Psoas muscle (tissue), 8 donors: Measurements from ENCODE around the gene CFAP65. TPM values are rescaled to one million over a fixed set of nuclear protein-coding genes. Genes with fewer than 3 reads are reported as not detected.

Experiments
- ATAC-seq, 4 donors: fragments of 200-7000 bp; cut with Tn5 transposase; one replicate each; pipeline ENCODE4 v1.9.1; 2020; ENCODE audit warnings: moderate library complexity in 3 of 4, mild to moderate bottlenecking in 2 of 4
- DNase-seq, 2 donors: peaks; one replicate each; pipeline ENCODE4 v3.0.0-alpha.2; 2020
- H3K27ac ChIP-seq: fragments of 200-600 bp; one replicate; pipeline ENCODE4 v1.8.0; 2022
- H3K27me3 ChIP-seq, 3 donors: fragments of 200-600 bp in 1 of 3; one replicate each; pipeline versions ENCODE4 v1.6.1 to v1.8.0; 2013 to 2022; ENCODE audit warnings: low read length in 2 of 3, mild to moderate bottlenecking in 2 of 3, moderate library complexity in 1 of 3; ENCODE audit not compliant: insufficient read depth in 3 of 3
- H3K36me3 ChIP-seq, 2 donors: fragments of 200-600 bp in 1 of 2; one replicate each; pipeline versions ENCODE4 v1.6.1 to v1.8.0; 2013 to 2022; ENCODE audit warnings: low read depth in 1 of 2, mild to moderate bottlenecking in 1 of 2, moderate library complexity in 1 of 2; ENCODE audit not compliant: insufficient read depth in 1 of 2
- H3K4me1 ChIP-seq: fragments of 200-600 bp; one replicate; pipeline ENCODE4 v1.8.0; 2022
- H3K4me3 ChIP-seq: fragments of 200-600 bp; one replicate; pipeline ENCODE4 v1.8.0; 2022; ENCODE audit warnings: mild to moderate bottlenecking
- H3K9me3 ChIP-seq: fragments of 200-600 bp; one replicate; pipeline ENCODE4 v1.8.0; 2022
- CTCF ChIP-seq: fragments of 200-600 bp; IDR thresholded peaks from one replicate; pipeline ENCODE4 v1.8.0; 2022; ENCODE audit warnings: antibody characterized with exemption
- WGBS, 3 donors: extraction: QIAGEN DNeasy Blood & Tissue Kit; methylation state at CpG; one replicate each; pipeline versions ENCODE4 v1.1.6 to v1.1.7; 2013; 5-methylcytosine and 5-hydroxymethylcytosine counted together
- intact Hi-C, 2 donors: fragments of 100-400 bp; cut with DNase I; formaldehyde crosslinking; loops; one replicate each; pipeline versions ENCODE4 v1.11.0 to v1.14.2; 2022
- polyA plus RNA-seq, 3 donors: library from polyadenylated mRNA; stranded (reverse); fragments of 200-250 nt; gene quantifications; one replicate each; pipeline ENCODE4 v1.2.3, GENCODE V29; 2013
- total RNA-seq, 4 donors: library from RNA; stranded (reverse); fragmentation: NEBNext Ultra II Directional in 2 of 4; extraction: Animal tissue kit (Norgen Biotek cat#: 25700) in 2 of 4; gene quantifications; one replicate each; pipeline versions ENCODE4 v1.2.1 to v1.2.4, GENCODE V29; 2021 to 2023
- donor health status: healthy with polysubstance abuse.
- donor health status: DM: no; HTN: no; CAD: no; lungs with moderate emphysema.
- donor health status: Bipolar disorder and iron deficiency.
- donor health status: healthy.
- donor health status: DM: yes; HTN: yes; CAD: no.
- donor health status: DM: no; HTN: no; CAD: no.
- donor health status: DM: no; HTN: no; CAD: no.
- donor health status: DM: yes; HTN: yes; CAD: no.

CFAP65 gene
- total and polyA plus RNA-seq, 7 donors = not detected

GRCh38 chr2:219062081-219062480 is 20.8 kb upstream of the CFAP65 start:
- peaks cover 28% of the 10 kb centered on the region for H3K4me1 ChIP-seq
- intact Hi-C loops = no loop called here
- H3K27ac ChIP-seq = no peak overlapping the region
- no peak overlapping the region for H3K4me3 ChIP-seq
- TF ChIP-seq CTCF = no peak
- H3K36me3 ChIP-seq = no peaks in the 10 kb centered on the region
- peaks cover 0 to 72% (median 19%) of the 10 kb centered on the region in 3 donors for H3K27me3 ChIP-seq
- DNase-seq (no peak), ATAC-seq (no peak)
- 66 to 82% (median 68%) methylated on average over 6 of the region's 6 CpGs for WGBS, 3 donors
- no peaks in the 10 kb centered on the region for H3K9me3 ChIP-seq

- Histone ChIP-seq H3K27me3 (peaks cover 0 to 82% (median 19%) of the 10 kb centered on the region in 3 donors), H3K9me3 (no peaks in the 10 kb centered on the region), H3K4me1 (peaks cover 28% of the 10 kb centered on the region), H3K27ac (no peak within 1 kb of the TSS), H3K36me3 (no peaks in the 10 kb centered on the region), H3K4me3 (peak within 1 kb of the TSS; percentile 47)
- DNase-seq (peak in 1 of 2 donors; percentile 55), ATAC-seq (no peak)
- WGBS, 3 donors = 2 to 4% (median 2%) methylated on average over 29 to 76 of the region's 76 CpGs
- TF ChIP-seq CTCF = no peak
- intact Hi-C loops = no loop called here
These were observed 19.8 kb upstream of the CFAP65 start, which contains the start of gene IHH for GRCh38 chr2:219060821-219061791. Gene IHH (minus strand): TSS chr2:219060921. CDS start chr2:219060467, 454 bp downstream.

GRCh38 chr2:219059725-219060682 is 18.7 kb upstream of the CFAP65 start:
- Histone ChIP-seq H3K36me3 (no peaks in the 10 kb centered on the region), H3K9me3 (no peaks in the 10 kb centered on the region), H3K4me3 (peak overlapping the region; percentile 47), H3K4me1 (peaks cover 28% of the 10 kb centered on the region), H3K27ac (no peak overlapping the region), H3K27me3 (peaks cover 0 to 93% (median 23%) of the 10 kb centered on the region in 3 donors)
- ATAC-seq (peak in 1 of 4 donors; percentile 17), DNase-seq (peak in 1 of 2 donors; percentile 14)
- no peak for TF ChIP-seq CTCF
- WGBS, 3 donors = 2 to 3% (median 3%) methylated on average over 49 to 81 of the region's 81 CpGs
- intact Hi-C loops = loop anchor here (2.0 to 10.0 kb wide), 3 partner anchors 59 to 245 kb away; partner anchors contain the start of gene PTPRN (in 2 of the 2)

- DNase-seq (no peak), ATAC-seq (peak in 1 of 4 donors; percentile 2)
- TF ChIP-seq CTCF = no peak
- Histone ChIP-seq H3K36me3 (no peaks in the 10 kb centered on the region), H3K27ac (no peak overlapping the region), H3K4me3 (peak overlapping the region; percentile 47), H3K27me3 (peaks cover 0 to 93% (median 23%) of the 10 kb centered on the region in 3 donors), H3K9me3 (no peaks in the 10 kb centered on the region), H3K4me1 (peaks cover 28% of the 10 kb centered on the region)
- WGBS, 3 donors = 3% methylated on average over 17 of the region's 17 CpGs
- intact Hi-C loops = loop anchor here (2.0 to 10.0 kb wide), 3 partner anchors 59 to 245 kb away; partner anchors contain the start of gene PTPRN (in 2 of the 2)
These were observed 18.0 kb upstream of the CFAP65 start for GRCh38 chr2:219059375-219059724.
